Cerebellar nuclear complex (tissue), 1 donor: Measurements from ENCODE around the gene SUV39H1.
"Not testable (repeated sequence)": the region's sequence is repeated elsewhere in the genome, so short reads cannot be mapped to it uniquely, and the experiment has no call there.

ENCODE experiments used
- DNase-seq, 2 experiments: peaks; one replicate each; lab custom pipeline; 2025; lab: John Stamatoyannopoulos, UW

The SUV39H1 gene

DNA sequence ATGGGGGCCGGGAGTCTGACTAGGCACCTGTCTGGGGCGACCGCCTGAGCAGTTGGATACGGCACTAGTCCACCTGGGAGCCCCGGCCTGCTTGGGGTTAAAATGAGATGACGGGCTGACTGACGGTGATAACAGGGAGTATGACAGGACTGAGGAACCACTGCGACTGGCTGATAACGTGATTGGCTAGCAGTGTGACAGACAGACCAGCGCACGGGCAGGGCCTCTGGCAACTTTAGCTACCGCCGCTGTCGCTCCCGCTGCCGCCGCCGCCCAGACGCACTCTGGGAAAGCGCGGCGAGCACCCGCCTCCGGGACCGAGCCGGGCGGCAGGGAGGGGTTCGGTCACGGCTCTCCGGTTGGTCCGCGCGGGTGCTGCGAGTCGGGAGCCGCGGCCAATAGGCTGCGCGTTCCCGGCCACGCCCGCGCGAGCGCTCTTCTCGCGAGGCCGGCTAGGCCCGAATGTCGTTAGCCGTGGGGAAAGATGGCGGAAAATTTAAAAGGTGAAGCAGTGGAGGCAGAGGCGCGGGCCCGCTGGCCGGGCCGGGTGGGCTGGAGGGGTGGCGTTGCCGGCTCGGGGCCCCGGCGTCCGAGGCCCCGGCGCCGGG lies at the start of gene SUV39H1:
TSS of gene SUV39H1 (plus strand) at position 434 of the 608 bp plus-strand sequence. CDS start at position 485, 51 bp downstream.
- DNase-seq, result peak in 1 of 2 experiments; percentile 73

DNA sequence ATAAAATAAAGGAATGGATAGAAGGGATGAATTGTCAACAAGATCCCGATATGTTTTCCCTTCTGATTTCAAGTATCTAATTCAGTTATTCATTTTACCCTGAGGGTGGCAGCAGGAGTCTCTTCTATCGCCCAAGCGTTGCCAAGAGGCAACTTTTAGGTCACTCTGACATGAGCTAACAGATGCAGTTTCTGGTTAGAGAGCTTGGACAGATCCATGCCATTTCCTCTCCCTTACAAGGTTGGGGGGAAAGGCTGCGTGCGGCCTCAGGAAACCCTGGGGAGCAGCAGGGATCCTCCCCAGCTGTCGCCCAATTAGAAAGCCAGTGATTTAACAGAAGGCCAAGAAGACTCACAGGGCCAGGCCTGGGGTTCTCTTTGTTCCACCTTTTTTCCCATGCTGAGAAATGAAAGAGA lies 48.2 kb upstream of the SUV39H1 start:
- DNase-seq, result peak; percentile 40 to 68

DNA sequence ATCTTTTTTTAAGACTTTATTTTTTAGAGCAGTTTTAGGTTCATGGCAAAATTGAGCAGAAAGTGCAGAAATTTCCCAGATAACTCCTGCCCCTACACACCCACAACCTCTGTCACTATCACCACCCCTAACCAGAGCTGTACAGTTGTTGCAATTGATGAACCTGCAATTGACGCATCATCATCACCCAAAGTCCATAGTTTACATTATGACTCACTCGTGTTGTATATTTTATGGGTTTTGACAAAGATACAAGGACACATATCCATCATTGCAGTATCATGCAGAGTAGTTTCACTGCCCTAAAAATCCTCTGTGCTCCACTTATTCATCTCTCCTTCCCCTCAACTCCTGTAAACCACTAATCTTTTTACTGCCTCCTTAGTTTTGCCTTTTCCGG lies 47.4 kb upstream of the SUV39H1 start:
- no peak for DNase-seq

- DNase-seq, result not testable (repeated sequence)
These were observed 44.4 kb upstream of the SUV39H1 start for GRCh38 chrX:48652055-48652579.

GRCh38 chrX:48654746-48655145 lies 41.8 kb upstream of the SUV39H1 start:
- DNase-seq, result not testable (repeated sequence)

- DNase-seq, result not testable (repeated sequence)
These were observed 36.8 kb upstream of the SUV39H1 start for GRCh38 chrX:48659686-48660085.

DNA sequence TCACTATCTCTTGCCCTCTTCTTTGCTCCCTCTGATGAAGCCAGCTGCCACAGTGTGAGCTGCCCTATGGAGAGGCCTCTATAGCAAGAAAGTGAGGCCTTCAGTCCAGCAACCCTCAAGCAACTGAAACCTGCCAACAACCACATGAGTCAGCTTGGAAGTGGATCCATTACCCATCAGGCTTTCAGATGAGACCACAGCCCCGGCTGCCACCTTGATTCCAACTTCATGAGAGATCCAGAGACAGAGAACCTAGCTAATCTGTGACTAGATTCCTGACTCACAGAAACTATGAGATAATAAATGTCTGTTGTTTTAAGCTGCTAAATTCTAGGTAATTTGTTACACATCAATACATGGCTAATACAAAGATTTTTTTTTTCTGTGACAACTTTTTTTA lies 33.3 kb upstream of the SUV39H1 start:
- no peak for DNase-seq

GRCh38 chrX:48664156-48664555 lies 32.4 kb upstream of the SUV39H1 start:
- DNase-seq, result no peak

- DNase-seq, result no peak
These were observed 30.5 kb upstream of the SUV39H1 start for GRCh38 chrX:48665991-48666390.

- DNase-seq, result no peak
These were observed 29.9 kb upstream of the SUV39H1 start for GRCh38 chrX:48666649-48667048.

GRCh38 chrX:48667509-48667908 lies 29.0 kb upstream of the SUV39H1 start:
- no peak for DNase-seq

DNA sequence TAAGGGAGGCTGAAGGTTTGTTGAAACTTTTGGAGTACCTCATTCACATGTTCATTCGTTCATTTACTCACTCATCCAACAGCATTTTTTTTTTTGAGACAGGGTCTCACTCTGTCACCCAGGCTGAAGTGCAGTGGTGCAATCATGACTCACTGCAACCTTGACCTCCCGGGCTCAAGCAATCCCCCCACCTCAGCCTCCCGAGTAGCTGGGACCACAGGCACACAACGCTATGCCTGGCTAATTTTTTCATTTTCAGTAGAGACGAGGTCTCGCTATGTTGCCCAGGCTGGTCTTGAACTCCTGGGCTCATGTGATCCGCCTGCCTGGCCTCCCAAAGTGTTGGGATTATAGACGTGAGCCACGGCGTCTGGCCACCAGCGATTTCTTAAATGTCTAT lies 28.3 kb upstream of the SUV39H1 start:
- DNase-seq, result not testable (repeated sequence)

DNA sequence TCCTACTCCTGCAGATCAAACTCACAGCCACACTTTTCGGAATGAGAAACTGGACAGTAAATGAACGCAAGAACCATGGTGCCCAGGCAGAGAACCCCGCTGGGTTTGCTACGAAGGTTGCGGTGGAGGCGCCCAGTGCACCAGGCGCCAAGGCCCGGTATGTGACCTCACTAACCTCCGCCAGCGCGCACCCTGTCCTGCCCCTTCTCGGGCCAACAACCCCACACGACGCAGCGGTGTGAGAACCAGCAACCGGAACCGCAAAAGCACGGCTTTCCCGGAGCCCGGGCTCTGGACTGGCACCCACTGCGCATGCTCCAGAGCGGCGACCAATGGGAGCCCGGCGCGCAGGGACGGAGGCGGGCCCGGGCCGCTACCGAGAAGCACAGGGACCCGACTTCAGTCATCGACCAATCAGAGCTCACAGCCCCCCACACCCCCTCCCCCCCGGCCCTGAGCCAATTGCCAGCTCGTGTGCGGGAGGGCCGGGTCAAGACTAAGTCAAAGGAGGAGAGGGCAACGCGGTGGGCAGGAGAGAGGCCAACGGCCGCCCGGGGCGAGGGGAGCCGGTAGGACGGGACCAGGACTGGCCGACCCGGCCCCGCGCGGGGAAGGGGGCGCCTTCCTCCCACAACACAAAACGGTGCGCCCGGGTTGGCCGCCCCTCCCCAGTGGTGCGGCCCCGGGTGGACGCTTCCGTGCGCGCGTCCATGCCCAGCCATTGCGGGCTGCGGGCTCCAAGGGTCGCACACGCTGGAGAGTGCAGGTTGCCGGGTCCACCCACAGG lies 20.2 kb upstream of the SUV39H1 start:
- DNase-seq, result peak; percentile 10 to 45

DNA sequence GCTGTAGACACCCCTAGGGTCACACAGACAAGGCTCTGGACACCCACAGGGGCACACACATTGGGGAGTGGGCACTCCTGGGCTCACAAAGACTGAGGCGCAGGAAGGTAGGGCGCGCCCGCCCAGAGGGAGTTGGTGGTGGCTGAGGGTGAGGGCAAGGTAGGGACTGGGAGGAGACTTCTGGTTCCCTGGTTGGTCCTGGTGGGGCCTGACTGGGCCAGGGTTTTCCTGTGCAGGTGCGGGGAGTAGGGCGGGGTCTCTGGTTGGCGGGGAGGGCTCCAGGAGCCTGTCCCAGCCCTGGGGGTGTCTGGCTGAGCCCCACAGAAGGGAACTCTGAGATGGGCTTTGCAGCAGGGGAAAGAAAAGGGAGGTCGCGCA lies 19.7 kb upstream of the SUV39H1 start:
- DNase-seq, result no peak

DNA sequence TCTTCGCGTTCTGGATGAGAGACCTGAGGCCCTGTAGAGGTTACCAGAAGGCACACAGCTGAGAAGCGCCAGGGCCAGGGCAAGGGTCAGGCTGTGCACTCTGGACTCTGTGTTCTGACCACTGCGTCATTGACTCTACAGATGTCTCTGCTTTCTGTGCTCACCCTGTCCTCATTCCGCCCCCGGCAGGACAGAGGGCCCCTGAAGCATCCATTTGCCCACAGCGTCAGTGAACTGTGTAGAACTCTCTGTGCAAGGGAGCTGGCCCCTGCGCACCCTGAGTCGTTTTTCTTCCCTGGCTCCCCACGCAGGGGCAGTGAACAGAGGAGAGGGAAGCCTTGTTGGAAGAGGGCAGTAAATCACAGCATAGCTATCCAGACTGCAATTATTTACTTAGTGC lies 19.0 kb upstream of the SUV39H1 start:
- DNase-seq, result no peak

GRCh38 chrX:48680467-48680866 lies 16.1 kb upstream of the SUV39H1 start:
- DNase-seq, result not testable (repeated sequence)

DNA sequence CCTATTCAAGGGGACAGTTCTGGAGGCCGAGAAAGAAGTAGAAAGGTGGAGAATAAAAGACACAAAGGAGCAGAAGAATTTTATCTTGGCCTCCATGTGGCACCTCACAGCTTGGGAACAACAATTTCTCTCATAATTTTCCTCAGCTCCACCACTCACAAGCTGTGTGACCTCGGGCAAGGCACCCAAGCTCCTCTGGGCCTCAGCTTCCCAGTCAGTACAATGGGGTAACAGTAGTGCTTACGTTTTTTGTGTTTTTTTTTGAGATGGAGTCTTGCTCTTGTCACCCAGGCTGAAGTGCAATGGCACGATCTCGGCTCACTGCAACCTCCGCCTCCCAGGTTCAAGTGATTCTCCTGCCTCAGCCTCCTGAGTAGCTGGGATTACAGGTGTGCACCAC lies 15.6 kb upstream of the SUV39H1 start:
- not testable (repeated sequence) for DNase-seq

- no peak for DNase-seq
These were observed 14.9 kb upstream of the SUV39H1 start for GRCh38 chrX:48681539-48682183.

DNA sequence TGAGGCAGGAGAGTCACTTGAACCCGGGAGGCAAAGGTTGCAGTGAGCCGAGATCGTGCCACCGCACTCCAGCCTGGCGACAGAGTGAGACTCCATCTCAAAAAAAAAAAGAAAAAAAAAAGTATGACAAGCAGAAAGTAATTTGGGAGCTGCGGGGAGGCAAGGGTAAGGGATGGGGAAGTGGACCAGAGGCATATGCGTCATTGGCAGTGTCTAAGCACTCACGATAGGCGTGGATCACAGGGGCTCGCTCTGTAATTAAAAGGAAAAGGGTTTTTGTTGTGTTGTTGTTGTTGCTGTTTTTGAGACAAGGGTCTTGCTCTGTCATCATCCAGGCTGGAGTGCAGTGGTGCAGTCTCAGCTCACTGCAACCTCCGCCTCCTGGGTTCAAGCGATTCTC lies 13.7 kb upstream of the SUV39H1 start:
- not testable (repeated sequence) for DNase-seq

DNA sequence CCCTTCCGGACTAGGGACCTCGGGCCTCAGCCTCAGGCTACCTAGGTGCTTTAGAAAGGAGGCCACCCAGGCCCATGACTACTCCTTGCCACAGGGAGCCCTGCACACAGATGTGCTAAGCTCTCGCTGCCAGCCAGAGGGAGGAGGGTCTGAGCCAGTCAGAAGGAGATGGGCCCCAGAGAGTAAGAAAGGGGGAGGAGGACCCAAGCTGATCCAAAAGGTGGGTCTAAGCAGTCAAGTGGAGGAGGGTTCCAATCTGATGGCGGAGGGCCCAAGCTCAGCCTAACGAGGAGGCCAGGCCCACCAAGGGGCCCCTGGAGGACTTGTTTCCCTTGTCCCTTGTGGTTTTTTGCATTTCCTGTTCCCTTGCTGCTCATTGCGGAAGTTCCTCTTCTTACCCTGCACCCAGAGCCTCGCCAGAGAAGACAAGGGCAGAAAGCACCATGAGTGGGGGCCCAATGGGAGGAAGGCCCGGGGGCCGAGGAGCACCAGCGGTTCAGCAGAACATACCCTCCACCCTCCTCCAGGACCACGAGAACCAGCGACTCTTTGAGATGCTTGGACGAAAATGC lies 13.0 kb upstream of the SUV39H1 start, which contains the start of gene WAS:
TSS of gene WAS (plus strand) at position 389 of the 572 bp plus-strand sequence. CDS start at position 444, 55 bp downstream.
- DNase-seq, result no peak

- DNase-seq, result no peak
These were observed 12.4 kb upstream of the SUV39H1 start for GRCh38 chrX:48684134-48684533.

- DNase-seq, result no peak
These were observed 11.1 kb upstream of the SUV39H1 start for GRCh38 chrX:48685416-48685815.
